OCI-LY1 (cell line): ENCODE data around the gene RECQL5.

ENCODE experiments used
- H2AFZ ChIP-seq: fragments of 200-600 bp; sonication (generic), shearing (Covaris generic); 2 replicates; pipeline ENCODE4 v1.6.0; 2014; ENCODE audit warnings: antibody characterized with exemption, mild to moderate bottlenecking, low read length
- H3F3A ChIP-seq: fragments of 200-600 bp; sonication (generic), shearing (Covaris generic); 2 replicates; pipeline ENCODE4 v1.6.0; 2014; ENCODE audit warnings: mild to moderate bottlenecking, antibody characterized with exemption, low read length, moderate library complexity; ENCODE audit not compliant: insufficient read depth
- H3K27ac ChIP-seq: fragments of 200-600 bp; sonication (generic); 2 replicates; pipeline ENCODE4 v1.5.1; 2014; ENCODE audit warnings: low read length, mixed run types, mild to moderate bottlenecking, low read depth; ENCODE audit not compliant: poor library complexity, severe bottlenecking
- H3K27me3 ChIP-seq: fragments of 200-600 bp; sonication (generic); 2 replicates; pipeline ENCODE4 v1.6.0; 2014; ENCODE audit warnings: antibody characterized with exemption, mild to moderate bottlenecking, low read length, moderate library complexity; ENCODE audit not compliant: insufficient read depth
- H3K36me3 ChIP-seq: fragments of 200-600 bp; sonication (generic); 2 replicates; pipeline ENCODE4 v1.6.1; 2014; ENCODE audit warnings: mild to moderate bottlenecking, antibody characterized with exemption, low read length, moderate library complexity, mixed read lengths; ENCODE audit not compliant: insufficient read depth
- H3K4me1 ChIP-seq: fragments of 200-600 bp; sonication (generic); 2 replicates; pipeline ENCODE4 v1.5.1; 2014; ENCODE audit warnings: mild to moderate bottlenecking, low read length, moderate library complexity; ENCODE audit not compliant: insufficient read depth, severe bottlenecking
- H3K4me2 ChIP-seq: fragments of 200-600 bp; sonication (generic), shearing (Covaris generic); 2 replicates; pipeline ENCODE4 v1.6.1; 2014; ENCODE audit warnings: low read length
- H3K4me3 ChIP-seq: fragments of 200-600 bp; sonication (generic); 2 replicates; pipeline ENCODE4 v1.5.1; 2014; ENCODE audit warnings: low read length, low read depth, mild to moderate bottlenecking, mixed read lengths; ENCODE audit not compliant: poor library complexity, severe bottlenecking
- H3K79me2 ChIP-seq: fragments of 200-600 bp; shearing (Covaris generic); 2 replicates; pipeline ENCODE4 v1.6.1; 2016; ENCODE audit warnings: mixed run types, low read length, mixed read lengths; ENCODE audit not compliant: insufficient read depth
- H3K9ac ChIP-seq: fragments of 200-600 bp; sonication (generic), shearing (Covaris generic); 2 replicates; pipeline ENCODE4 v1.6.1; 2014; ENCODE audit warnings: mild to moderate bottlenecking, low read length, mixed read lengths
- H3K9me2 ChIP-seq: fragments of 200-600 bp; sonication (generic), shearing (Covaris generic); 2 replicates; pipeline ENCODE4 v1.6.1; 2014; ENCODE audit warnings: low read depth, mild to moderate bottlenecking, low read length, mixed read lengths
- H3K9me3 ChIP-seq: fragments of 200-600 bp; shearing (Covaris generic); 2 replicates; pipeline ENCODE4 v1.6.1; 2014; ENCODE audit warnings: low read length, mixed read lengths
- H4K20me1 ChIP-seq: fragments of 200-600 bp; sonication (generic), shearing (Covaris generic); 2 replicates; pipeline ENCODE4 v1.6.0; 2016; ENCODE audit warnings: mild to moderate bottlenecking, low read length; ENCODE audit not compliant: insufficient read depth
- CTCF ChIP-seq: fragments of 200-600 bp; sonication (generic), shearing (Covaris generic); IDR thresholded peaks from 2 replicates; pipeline ENCODE4 v1.5.1; 2017; ENCODE audit warnings: mild to moderate bottlenecking, antibody characterized with exemption, low read length, moderate library complexity, mixed read lengths
- EZH2 ChIP-seq: fragments of 200-600 bp; sonication (generic), shearing (Covaris generic); IDR thresholded peaks from 2 replicates; pipeline ENCODE4 v1.8.0; 2017; ENCODE audit warnings: borderline replicate concordance, mixed run types, mild to moderate bottlenecking, antibody characterized with exemption, low read length, moderate library complexity, mixed read lengths

Gene RECQL5

DNA sequence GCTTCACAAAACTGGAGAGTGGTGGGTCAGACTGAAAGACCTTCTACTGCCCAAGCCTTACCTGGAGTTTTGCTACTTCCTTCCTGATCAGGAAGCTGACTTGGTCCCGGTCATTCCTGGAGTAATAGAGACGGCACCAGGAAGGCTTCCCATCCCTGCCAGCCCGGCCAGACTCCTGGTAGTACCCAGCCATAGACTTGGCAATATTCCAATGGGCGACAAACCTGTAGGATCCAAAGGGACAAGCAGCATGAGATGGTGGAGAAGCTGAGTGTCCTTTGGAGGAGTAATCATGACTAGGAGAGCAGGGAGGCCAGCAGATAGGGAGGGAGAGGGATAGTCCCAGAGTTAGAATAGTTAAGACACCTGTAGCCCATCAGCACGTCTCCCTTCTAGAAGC, 8.7 kb downstream of the RECQL5 start:
- H3K79me2 ChIP-seq = no peaks in the 10 kb centered on the region
- H3K36me3 ChIP-seq = peaks cover 64% of the 10 kb centered on the region

DNA sequence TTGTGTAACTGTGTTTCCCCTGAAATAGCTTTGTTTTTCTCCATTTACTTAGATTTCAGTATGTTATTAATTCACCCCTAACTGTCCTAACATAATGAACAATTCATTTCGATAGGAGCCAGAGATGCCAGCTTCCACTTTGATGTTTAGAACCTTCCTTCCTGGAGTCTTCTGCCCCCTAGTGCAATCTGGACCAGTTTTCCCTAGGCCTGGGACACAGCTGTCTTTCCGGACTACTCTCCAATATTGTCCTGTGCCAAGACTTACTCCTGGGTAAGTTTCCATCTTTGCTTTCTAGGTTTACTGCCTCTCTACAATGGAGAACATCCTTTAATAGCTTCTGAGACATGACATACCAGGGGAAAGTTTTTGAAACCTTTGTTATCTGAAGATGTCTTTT, 12.8 kb downstream of the RECQL5 start:
- H2AFZ ChIP-seq = no peak overlapping the region
- H3K9me3 ChIP-seq = no peaks in the 10 kb centered on the region
- no peak overlapping the region for H3K4me3 ChIP-seq
- peaks cover 52% of the 10 kb centered on the region; the same call in 1 of the 2 replicates for H3K36me3 ChIP-seq
- TF ChIP-seq CTCF = no peak
- no peak for TF ChIP-seq EZH2
- H3K9ac ChIP-seq = no peak overlapping the region
- H3F3A ChIP-seq = no peaks in the 10 kb centered on the region
- no peaks in the 10 kb centered on the region for H3K9me2 ChIP-seq
- H3K4me2 ChIP-seq = no peak overlapping the region
- no peak overlapping the region for H3K27ac ChIP-seq
- H3K4me1 ChIP-seq = peaks cover 10% of the 10 kb centered on the region
- H3K27me3 ChIP-seq = no peaks in the 10 kb centered on the region
- no peaks in the 10 kb centered on the region for H3K79me2 ChIP-seq
- H4K20me1 ChIP-seq = no peaks in the 10 kb centered on the region

More for the DNA sequence above, 8.7 kb downstream of the RECQL5 start:
- Histone ChIP-seq H3F3A (no peaks in the 10 kb centered on the region), H3K4me2 (no peak overlapping the region), H3K4me1 (peaks cover under 1% of the 10 kb centered on the region), H3K9me3 (no peaks in the 10 kb centered on the region), H3K4me3 (no peak overlapping the region), H3K27me3 (no peaks in the 10 kb centered on the region), H3K9ac (no peak overlapping the region), H2AFZ (no peak overlapping the region), H4K20me1 (no peaks in the 10 kb centered on the region), H3K9me2 (no peaks in the 10 kb centered on the region), H3K27ac (no peak overlapping the region)
- TF ChIP-seq EZH2 (no peak), CTCF (no peak)

- no peaks in the 10 kb centered on the region for H3K27me3 ChIP-seq
- H3K36me3 ChIP-seq = peaks cover 53% of the 10 kb centered on the region; the same call in 1 of the 2 replicates
- no peaks in the 10 kb centered on the region for H4K20me1 ChIP-seq
- H3K4me2 ChIP-seq = no peak overlapping the region
- H3K4me1 ChIP-seq = peaks cover 10% of the 10 kb centered on the region
- H3K9me2 ChIP-seq = no peaks in the 10 kb centered on the region
- no peaks in the 10 kb centered on the region for H3K79me2 ChIP-seq
- H2AFZ ChIP-seq = no peak overlapping the region
- no peaks in the 10 kb centered on the region for H3K9me3 ChIP-seq
- H3F3A ChIP-seq = no peaks in the 10 kb centered on the region
- H3K4me3 ChIP-seq = no peak overlapping the region
- TF ChIP-seq EZH2 (no peak), CTCF (peak; percentile 86)
- H3K9ac ChIP-seq = no peak overlapping the region
- H3K27ac ChIP-seq = no peak overlapping the region
These were observed 13.9 kb downstream of the RECQL5 start for GRCh38 chr17:75652934-75653549.
